HG03175 (cell line): Measurements from ENCODE around the gene SNAP47.

ENCODE experiments used
- ATAC-seq: cut with Tn5 transposase; IDR thresholded peaks from one replicate; pipeline ENCODE4 v1.9.1; 2021; ENCODE audit warnings: mild to moderate bottlenecking, moderate library complexity; ENCODE audit not compliant: unreplicated experiment

SNAP47 gene

GRCh38 chr1:227781314-227781930, 46.2 kb downstream of the SNAP47 start:
- no peak for ATAC-seq

DNA sequence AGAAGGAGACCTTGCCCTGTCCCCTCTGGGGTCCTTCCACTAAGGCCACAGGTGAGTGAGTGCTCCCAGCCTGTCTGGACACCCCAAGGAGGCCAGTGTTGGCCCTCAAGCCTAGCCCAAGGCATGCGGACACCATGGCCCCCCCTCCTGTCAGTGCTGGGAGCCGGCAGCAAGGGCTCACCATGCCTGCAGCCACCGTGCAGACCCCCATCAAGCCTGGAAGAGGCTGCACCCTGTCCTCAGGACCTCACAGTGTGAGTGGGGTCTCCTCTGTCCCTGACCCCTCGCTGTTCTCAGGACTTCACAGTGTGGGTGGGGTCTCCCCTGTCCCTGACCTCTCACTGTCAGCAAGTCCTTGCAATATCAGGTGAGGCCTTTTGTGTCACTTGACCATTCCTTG, 47.0 kb downstream of the SNAP47 start:
- ATAC-seq: no peak

GRCh38 chr1:227785094-227785804, 50.0 kb downstream of the SNAP47 start:
- no peak for ATAC-seq

DNA sequence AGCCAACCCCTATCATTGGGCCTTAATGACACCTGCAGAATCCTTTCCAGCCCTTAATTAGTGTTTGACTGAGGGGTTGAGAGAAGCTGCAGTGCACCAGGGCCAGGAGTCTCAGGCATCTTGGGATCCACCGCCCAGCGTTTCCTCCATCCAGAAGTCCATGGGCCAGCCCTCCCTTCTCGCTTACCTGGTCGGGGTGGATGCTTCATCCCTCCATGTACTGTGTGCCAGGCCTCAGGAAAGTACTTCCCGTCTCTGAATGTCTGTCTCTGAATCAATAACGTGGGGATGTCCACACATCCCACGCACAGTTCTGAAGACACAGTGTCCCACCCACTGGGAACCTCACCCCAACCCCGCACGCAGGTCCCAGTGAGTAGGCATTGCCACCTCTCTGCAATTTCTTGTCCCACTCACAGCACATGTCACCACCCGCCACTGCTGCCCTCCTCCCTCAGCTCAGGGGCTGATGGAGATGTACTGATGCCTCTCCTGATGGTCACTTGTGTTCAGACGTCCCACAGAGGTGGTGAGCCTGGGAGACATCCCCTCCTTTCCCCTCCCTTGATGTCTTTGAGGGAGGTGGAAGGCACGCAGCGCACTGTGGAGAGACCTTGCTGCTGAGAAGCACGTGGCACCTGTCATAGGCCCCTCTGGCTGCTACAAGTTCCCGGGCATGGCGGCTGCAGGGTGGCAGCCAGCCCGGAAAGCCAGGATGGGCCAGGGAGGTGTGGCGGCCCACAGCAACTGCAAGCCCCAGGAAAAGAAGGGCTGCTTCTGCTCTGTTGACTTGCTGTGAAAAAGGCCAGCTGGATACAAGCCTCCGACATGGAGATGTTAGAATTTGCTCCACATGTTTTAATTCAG, 50.8 kb downstream of the SNAP47 start:
- ATAC-seq: no peak

- peak; percentile 3 for ATAC-seq
Observed at GRCh38 chr1:227786673-227787512, 51.7 kb downstream of the SNAP47 start.

DNA sequence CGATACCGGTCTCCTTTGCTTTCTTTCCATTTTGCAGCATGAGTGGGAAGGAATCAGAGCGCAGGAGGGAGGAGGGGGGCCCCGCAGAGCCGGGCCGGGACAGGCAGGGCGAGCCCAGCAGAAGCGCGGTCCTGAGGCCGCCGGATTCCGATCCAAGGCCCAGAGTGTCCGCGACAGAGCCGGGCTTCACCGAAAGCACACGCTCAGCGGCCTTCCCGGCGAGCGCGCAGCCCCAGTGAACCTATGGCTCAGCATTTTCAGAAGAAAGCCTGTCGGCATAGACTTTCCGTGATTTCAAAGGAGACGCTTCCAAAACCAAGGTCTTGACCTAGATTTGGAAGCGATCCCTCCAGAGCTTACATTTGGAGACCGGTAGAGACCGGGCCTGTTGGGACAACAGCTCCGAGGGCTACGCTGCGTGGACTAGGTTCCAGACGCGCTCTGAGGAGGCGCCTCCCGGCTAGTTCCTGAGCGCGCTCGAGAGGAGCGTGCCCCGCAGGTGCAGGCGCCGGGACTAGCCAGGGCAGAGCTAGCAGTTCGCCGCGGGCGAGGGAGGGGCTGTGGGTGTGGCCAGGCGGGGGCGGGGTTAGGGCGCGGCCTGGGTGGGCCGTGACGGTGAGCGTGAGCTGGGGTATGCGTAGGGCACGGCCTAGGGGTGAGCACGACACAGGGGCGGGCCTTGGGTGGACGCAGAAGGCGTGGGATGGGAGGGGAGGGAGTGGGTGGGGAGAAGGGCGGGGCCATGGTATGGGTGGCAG, 52.5 kb downstream of the SNAP47 start:
- ATAC-seq: peak; percentile 92

GRCh38 chr1:227788271-227789083, 53.2 kb downstream of the SNAP47 start:
- ATAC-seq: peak; percentile 54

DNA sequence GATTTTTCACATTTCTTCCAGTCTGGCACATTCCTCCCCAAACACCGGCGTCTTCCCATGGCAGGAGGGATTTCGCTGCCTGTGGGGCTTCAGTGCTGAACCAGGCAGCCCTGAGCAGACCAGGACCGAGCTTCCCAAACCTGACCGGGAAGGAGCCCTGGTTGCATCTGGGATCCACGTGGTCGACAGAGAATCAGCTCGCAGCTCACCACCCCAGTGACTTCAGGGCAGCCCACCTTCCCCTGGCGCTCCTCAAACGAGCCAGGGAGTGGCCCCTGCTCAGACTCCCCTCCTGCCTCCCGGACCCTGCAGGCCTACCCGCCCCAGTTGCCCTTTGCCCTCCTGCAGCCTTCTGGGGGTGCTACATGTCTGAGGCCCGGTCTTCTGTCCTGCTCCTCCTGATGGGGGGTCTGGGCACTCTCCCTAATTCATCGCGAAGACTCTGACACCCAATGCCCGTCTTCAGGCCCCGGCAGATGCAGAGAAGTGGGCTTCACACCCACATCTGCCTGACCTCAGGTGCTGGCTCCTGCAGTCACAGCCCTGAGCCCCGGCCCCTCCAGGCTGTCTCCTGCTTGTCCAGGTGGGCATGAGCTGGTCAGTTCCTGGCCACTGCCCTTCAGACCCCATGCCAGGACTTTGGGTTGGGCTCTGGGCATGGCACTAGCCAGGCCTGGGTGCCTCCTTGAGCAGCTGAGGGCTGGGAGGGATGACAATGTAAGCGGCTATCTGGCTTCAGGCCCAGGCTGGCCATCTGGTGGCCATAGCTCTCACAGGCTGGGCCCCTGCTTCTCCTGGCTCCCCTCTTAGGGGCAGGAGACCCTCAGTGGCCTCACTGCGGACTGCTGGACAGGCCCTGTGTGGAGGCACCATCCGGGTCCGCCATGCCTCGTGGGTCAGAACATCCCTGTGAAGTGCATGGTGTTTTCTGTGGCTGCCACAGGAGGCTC, 54.1 kb downstream of the SNAP47 start:
- no peak for ATAC-seq

- no peak for ATAC-seq
Observed at GRCh38 chr1:227790034-227790400, 54.8 kb downstream of the SNAP47 start.

DNA sequence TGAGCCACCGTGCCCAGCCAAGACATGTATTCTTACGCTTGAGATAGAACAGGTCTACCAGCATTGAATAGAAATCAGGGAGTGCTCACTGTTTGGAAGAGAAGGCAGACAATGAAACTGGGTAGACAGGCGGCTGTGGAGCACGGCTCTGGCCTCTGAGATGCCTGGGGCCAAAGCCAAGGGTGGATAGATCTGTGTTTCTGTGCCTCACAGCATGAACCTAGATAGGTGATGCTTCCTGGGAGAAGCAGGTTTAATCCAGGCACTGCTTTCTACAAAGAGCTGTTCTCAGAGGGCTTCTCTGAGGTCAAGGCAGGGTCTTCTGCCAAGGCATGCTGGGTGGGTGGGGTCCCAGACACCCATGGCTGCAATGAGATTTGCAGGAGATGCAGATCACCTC, 55.6 kb downstream of the SNAP47 start:
- ATAC-seq: no peak

DNA sequence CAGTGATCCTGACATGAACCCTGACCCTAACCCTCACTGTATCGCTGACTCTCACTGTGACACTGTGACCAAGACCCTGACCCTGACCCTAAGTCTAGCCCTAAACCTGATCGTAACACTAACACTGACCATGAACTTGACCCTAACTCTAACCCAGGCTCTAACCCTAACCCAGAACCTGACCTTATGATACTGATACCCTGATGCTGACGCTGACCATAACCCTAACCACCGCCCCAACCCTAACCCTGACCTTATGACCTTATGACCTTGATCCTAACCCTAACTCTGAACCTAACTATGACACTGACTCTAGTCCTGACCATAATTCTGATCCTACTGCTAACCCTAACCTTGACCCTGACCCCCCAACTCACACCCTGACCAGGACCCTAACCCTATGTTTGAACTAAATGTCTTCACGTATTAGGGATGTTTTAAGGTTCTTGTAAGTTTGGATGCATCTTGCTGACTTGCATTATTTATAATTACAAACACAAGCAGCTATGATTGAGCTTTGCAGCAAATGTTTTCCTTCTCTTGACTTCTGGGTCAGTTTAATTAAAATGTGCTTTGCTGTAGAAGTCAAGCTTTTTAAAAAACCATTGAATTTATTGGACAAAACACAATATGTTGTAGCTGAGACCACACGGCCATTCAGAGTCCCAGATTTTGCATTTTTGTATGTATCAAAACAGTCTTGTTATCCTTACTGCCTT, 56.3 kb downstream of the SNAP47 start:
- no peak for ATAC-seq

DNA sequence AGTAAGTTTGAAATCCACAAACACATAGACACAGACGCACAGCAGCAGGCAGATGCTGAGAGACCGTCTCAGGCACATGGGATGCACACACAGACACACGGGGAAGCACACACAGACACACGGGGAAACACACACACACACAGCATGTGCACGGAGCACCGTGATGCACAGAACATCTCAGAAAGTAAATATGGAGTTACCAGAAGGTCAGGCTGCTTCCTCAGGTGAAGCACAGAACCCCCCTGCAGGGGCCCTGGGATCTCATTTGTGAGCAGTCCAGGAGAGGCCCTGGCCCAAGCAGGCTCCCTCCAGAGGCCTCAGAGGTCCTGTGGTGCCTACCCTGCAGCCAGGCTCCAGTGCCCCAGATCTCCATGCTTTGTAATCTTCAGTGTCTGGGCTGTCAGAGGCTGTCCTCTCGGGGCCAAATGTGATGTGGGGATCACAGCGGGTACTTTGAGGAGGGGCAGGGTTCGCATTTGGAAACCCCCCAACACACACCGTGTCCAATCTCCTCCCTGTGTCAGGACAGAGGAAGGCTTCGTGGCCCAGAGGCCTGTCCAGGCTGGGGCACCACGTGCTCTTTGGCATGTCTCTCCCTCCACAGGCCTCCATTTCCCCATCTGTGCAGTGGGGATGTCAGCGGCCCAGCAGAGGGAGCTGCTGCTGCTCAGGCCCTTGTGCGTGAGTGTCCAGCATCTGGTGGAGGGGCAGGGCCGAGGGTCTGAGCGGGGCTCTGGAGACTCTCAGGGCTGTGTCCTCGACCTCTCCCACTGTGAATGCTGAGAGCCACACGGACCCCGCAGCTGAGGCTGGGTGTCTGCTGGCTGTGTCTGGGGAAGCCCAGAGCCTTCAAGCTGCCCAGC, 57.2 kb downstream of the SNAP47 start:
- ATAC-seq: no peak

- no peak for ATAC-seq
Observed at GRCh38 chr1:227793079-227793947, 58.1 kb downstream of the SNAP47 start.

- no peak for ATAC-seq
Observed at GRCh38 chr1:227793948-227794816, 58.9 kb downstream of the SNAP47 start.

DNA sequence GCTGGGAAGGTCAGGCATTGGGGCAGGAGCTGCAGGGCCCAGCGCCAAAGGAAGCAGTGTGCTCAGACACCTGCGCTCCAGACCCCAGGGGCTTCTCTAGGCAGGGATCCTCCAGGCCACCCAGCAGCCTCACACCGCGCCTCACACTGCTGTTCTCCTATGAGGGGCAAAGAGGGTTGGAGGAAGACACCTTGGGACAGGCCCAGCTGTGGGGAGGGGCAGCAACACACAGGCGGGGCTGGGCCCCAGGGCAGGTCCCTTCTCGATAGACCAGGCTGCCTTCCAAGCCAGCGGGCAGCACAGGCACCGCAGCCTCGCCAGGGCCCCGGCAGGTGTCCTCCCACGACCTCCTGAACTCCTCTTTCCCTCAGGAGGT, 59.6 kb downstream of the SNAP47 start:
- no peak for ATAC-seq
